NCI-H82 (cell line): ENCODE results near the gene PIGL.
"Not testable (repeated sequence)": the region's sequence is repeated elsewhere in the genome, so short reads cannot be mapped to it uniquely, and the experiment has no call there.

Source experiments
- DNase-seq: peaks from one replicate; lab custom pipeline; 2025; lab: John Stamatoyannopoulos, UW

Gene PIGL

GRCh38 chr17:16217002-16217635 lies at the start of gene PIGL:
Gene PIGL, plus strand, starts transcription at chr17:16217210. Its CDS starts 17 bp downstream, at chr17:16217227.
- peak; percentile 98 for DNase-seq

- DNase-seq: no peak
Observed at GRCh38 chr17:16171613-16172012, 45.4 kb upstream of the PIGL start.

GRCh38 chr17:16178836-16179235 lies 38.2 kb upstream of the PIGL start:
- no peak for DNase-seq

GRCh38 chr17:16181581-16181980 lies 35.4 kb upstream of the PIGL start:
- no peak for DNase-seq

- DNase-seq: no peak
Observed at GRCh38 chr17:16187642-16188041, 29.4 kb upstream of the PIGL start.

- no peak for DNase-seq
Observed at GRCh38 chr17:16189791-16190348, 27.1 kb upstream of the PIGL start.

- DNase-seq: no peak
Observed at GRCh38 chr17:16190703-16191360, 26.2 kb upstream of the PIGL start.

- no peak for DNase-seq
Observed at GRCh38 chr17:16191604-16192003, 25.4 kb upstream of the PIGL start.

- not testable (repeated sequence) for DNase-seq
Observed at GRCh38 chr17:16194307-16194835, 22.6 kb upstream of the PIGL start.

GRCh38 chr17:16197276-16197675 lies 19.7 kb upstream of the PIGL start:
- no peak for DNase-seq

- no peak for DNase-seq
Observed at GRCh38 chr17:16199093-16199492, 17.9 kb upstream of the PIGL start.

- not testable (repeated sequence) for DNase-seq
Observed at GRCh38 chr17:16201693-16202131, 15.3 kb upstream of the PIGL start.

GRCh38 chr17:16202554-16203500 lies 14.2 kb upstream of the PIGL start:
- not testable (repeated sequence) for DNase-seq

GRCh38 chr17:16204763-16205162 lies 12.2 kb upstream of the PIGL start:
- not testable (repeated sequence) for DNase-seq

- DNase-seq: no peak
Observed at GRCh38 chr17:16211590-16211989, 5.4 kb upstream of the PIGL start.

GRCh38 chr17:16212793-16213192 lies 4.2 kb upstream of the PIGL start:
- no peak for DNase-seq

GRCh38 chr17:16214190-16215001 lies 2.6 kb upstream of the PIGL start:
- peak; percentile 37 for DNase-seq

- peak; percentile 63 for DNase-seq
Observed at GRCh38 chr17:16215002-16215272, 2.1 kb upstream of the PIGL start.

- peak; percentile 97 for DNase-seq
Observed at GRCh38 chr17:16215273-16215964, 1.6 kb upstream of the PIGL start, which contains the start of gene NCOR1. Gene NCOR1, minus strand, starts transcription at chr17:16215534. Its CDS starts 20,965 bp downstream, at chr17:16194569.

GRCh38 chr17:16215965-16216316 lies 1.1 kb upstream of the PIGL start:
- no peak for DNase-seq
